ENCODE measurements around the gene POLR3K.
"Not testable (repeated sequence)": the region's sequence is repeated elsewhere in the genome, so short reads cannot be mapped to it uniquely, and the experiment has no call there.

Gene POLR3K

GRCh38 chr16:42069-42457, 11.3 kb downstream of the POLR3K start:
- DNase-seq, result no peak

DNA sequence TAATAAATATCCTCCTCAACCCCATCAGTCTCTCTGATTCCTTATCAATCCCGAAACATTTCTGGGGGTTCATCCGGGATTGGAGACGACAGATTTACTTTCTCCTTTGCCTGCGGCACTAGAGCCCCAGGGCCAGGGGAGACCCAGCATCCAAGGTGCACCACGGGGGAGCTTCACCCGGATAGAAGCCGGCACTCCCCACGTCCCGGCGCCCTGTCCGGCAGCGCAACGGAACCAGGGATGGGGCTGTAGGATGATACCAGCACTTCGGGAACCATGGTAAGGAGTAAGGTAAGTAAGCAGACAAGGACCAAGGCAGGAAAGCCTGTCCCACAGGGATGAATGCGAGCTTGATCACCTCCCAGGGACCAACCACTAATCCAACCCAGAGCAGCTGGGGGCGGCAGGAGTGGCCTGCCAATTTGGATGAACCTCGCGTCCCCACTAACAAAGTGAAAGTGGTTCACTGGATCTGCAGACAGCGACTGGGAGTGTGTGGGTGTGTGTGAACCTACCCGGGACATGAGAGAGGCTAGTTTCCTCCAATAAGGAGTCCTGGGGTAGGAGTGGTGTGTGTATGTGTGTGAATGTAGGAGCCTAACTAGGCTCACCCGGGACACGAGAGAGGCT, 11.9 kb downstream of the POLR3K start:
- DNase-seq, result no peak

GRCh38 chr16:38941-39892, 14.2 kb downstream of the POLR3K start:
- peak; percentile 69 for DNase-seq

GRCh38 chr16:38206-38605, 15.2 kb downstream of the POLR3K start:
- not testable (repeated sequence) for DNase-seq

DNA sequence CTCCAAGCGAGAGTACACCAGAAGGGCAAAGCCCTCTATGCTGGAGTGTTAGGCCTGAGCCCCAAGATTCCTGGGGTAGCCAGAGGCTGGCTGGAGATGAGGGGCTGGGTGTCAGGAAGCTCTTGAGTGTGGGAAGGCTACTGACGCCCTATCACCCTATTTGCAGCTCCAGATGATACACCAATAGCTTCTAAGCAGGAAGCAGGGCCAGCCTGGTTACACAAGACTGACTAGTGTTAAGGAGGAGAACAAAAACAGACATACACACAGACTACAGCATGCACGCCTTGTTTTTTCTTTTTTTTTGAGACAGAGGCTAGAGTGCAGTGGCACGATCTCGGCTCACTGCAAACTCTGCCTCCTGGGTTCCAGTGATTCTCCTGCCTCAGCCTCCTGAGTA, 15.9 kb downstream of the POLR3K start:
- no peak for DNase-seq

GRCh38 chr16:36336-36984, 16.9 kb downstream of the POLR3K start:
- no peak for DNase-seq

DNA sequence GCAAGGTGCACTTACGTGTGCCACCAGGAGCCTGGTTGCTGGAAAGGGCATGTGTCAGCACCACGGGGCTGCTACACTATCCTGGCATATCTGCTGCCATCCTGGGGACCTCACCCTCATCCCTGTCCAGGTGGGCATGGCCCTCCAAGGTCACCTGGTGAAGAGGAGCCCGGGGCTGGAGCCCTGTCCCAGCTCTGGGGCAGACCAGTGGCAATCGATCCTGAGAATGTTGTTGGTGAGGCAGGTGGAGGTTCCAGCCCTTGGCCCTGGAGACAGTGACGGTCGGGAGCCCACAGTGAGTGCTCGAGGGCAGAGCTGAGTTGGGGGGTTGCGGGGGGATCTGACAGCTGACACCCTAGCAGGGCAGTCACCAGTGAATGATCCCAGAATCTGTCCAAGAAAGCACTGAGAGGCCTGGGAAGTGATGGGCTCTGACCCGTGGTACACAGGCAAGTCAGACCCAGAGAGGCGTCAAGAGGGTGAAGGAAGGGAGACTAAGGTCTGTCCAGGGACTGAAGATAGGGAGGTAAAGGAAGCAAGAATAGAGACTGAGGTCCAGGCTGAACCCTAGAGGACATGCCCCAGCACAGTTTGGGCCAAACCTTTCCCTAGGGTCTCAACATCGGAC, 17.6 kb downstream of the POLR3K start:
- no peak for DNase-seq

DNA sequence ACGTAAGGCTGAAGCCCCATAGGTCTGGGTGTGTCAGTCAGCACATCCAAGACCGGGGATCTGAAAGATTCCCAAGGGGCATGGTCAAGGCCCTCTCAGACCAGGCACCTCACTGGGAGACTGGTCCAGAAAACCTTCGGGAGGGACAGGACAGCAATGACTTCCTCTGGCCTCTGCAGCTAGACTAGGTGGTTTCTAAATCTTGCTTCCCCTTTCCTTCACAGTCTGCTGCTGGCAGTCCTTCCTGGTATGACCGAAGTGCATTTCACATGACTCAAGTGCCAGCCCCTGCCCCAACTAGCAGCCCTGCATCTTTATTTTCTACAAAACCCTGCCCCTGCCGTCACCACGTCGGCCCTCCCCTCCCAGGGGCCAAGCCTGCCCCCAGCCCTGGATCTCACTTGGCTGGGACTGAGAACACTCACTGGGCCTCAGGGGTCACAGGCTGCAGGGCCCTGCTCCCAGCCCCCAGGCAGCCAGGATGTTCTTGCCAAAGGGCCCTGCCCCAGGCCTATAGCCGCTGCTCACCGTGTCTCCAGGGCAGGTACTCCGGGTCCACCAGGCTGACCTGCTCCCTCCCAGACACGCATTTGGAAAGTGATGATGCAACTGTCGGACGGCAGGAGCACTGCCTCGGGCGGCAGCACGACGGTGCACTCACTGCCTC, 18.3 kb downstream of the POLR3K start:
- no peak for DNase-seq

DNA sequence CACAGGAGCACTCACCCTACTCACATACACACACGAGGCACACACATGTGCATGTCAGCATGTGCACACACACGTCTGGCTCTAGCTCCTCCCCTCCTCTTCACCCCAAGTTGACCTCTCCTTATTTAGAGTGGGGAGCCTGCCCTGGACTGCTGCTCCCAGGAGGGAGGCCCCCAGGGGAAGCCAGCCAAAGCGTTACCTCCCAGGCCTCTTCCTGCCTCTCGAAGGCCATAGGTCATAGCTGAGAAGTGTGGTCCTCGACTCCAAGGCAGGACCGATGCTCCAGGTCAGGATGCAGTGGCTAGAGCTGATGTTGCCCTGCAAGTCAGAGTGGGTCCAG, 18.8 kb downstream of the POLR3K start:
- DNase-seq, result no peak

DNA sequence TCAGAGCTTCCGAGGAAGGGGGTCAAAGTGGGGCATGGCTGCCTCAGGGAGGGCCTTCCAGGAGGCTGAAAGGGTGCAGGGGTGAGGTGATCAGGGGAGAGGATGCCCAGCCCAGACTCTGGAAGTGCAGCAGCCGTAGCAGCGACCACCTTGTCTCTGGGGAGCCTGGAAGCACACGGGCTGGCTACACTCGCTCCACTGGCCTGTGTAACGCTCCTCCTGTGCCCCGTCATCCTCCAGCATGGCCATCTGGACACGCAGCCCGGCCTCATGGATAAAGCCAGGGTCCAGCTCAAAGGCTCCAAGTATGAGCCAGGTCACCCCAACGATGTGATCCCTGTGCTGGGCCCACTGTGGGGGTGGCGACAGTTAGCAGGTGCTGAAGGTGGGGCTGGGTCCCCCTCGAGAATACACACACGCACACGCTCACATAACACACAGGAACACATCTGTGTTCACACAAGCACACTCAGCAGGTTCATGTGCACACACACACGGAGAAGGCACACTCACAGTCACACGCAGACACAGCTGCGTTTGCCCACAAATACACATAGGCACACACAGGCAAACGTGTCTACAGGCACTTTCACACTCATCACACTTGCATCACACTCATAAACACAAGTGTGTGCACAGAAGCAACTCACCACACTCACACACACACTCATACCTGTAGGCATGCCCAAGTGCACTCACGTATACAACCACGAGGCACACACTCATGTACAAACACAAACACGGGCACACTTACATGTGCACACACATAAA, 19.3 kb downstream of the POLR3K start:
- no peak for DNase-seq

DNA sequence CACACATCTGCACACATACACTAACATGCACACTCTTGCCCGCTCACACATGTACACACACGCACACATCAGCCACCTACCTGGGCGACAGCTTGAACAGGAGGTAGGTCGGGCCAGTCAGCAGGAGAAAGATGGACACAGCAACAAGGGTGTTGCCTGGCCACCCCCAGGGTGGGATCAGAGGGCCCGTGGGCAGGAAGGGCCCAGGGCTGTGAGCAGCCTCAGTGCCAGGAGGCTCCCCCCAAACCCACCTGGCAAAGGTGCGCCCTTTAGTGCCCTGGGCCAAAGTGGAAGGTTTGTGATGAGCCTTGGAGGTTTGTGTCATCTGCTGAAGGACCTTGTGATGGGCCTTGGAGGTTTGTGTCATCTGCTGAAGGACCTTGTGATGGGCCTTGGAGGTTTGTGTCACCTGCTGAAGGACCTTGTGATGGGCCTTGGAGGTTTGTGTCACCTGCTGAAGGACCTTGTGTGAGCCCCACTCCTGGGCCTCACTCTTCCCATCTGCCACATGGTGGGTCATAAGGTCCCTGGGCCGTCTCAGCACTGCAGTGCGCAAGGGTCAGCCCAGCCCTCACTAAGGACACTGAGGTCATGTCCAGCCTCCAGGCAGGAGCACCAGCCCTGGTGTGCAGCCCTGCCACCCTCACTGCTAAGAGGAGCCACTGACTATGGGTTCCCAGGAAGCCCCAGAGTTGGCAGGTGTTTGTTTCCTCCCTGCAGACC, 20.1 kb downstream of the POLR3K start:
- DNase-seq, result not testable (repeated sequence)

DNA sequence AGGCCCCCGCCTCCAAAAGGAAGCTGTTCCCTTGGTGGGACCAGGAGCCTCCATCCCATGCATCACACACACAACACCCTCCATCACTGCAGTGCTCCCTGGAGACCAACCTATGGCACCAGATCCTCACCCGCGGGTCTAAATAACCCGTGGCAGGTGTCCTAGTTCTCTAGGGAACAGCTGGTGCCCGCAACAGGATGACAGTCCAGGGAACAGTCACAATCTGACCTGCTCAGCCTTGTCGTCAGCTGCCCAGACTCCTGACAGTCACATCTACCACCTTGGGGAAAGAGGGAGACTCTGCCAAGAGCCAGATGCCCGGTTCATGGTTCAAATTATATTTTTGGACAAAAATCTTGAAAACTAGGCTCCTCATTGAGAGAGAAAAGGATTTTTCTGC, 22.8 kb downstream of the POLR3K start:
- not testable (repeated sequence) for DNase-seq

GRCh38 chr16:25926-26348, 27.5 kb downstream of the POLR3K start:
- not testable (repeated sequence) for DNase-seq

- DNase-seq, result not testable (repeated sequence)
These were observed 29.3 kb downstream of the POLR3K start for GRCh38 chr16:24151-24550.

GRCh38 chr16:20886-21285, 32.5 kb downstream of the POLR3K start:
- not testable (repeated sequence) for DNase-seq

DNA sequence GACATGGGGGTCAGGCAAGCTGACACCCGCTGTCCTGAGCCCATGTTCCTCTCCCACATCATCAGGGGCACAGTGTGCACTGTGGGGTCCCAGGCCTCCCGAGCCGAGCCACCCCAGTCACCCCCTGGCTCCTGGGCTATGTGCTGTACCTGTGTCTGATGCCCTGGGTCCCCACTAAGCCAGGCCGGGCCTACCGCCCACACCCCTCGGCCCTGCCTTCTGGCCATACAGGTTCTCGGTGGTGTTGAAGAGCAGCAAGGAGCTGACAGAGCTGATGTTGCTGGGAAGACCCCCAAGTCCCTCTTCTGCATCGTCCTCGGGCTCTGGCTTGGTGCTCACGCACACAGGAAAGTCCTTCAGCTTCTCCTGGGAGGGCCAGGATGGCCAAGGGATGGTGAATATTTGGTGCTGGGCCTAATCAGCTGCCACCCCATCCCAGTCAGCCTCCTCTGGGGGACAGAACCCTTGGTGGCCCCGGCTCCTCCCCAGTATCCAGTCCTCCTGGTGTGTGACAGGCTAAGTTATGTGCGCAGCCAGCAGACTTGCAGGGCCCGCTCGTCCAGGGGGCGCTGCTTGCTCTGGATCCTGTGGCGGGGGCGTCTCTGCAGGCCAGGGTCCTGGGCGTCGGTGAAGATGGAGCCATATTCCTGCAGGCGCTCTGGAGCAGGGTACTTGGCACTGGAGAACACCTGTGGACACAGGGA, 36.2 kb downstream of the POLR3K start:
- not testable (repeated sequence) for DNase-seq

DNA sequence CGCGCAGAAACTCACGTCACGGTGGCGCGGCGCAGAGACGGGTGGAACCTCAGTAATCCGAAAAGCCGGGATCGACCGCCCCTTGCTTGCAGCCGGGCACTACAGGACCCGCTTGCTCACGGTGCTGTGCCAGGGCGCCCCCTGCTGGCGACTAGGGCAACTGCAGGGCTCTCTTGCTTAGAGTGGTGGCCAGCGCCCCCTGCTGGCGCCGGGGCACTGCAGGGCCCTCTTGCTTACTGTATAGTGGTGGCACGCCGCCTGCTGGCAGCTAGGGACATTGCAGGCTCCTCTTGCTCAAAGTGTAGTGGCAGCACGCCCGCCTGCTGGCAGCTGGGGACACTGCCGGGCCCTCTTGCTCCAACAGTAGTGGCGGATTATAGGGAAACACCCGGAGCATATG, 42.6 kb downstream of the POLR3K start:
- peak; percentile 94 for DNase-seq

DNA sequence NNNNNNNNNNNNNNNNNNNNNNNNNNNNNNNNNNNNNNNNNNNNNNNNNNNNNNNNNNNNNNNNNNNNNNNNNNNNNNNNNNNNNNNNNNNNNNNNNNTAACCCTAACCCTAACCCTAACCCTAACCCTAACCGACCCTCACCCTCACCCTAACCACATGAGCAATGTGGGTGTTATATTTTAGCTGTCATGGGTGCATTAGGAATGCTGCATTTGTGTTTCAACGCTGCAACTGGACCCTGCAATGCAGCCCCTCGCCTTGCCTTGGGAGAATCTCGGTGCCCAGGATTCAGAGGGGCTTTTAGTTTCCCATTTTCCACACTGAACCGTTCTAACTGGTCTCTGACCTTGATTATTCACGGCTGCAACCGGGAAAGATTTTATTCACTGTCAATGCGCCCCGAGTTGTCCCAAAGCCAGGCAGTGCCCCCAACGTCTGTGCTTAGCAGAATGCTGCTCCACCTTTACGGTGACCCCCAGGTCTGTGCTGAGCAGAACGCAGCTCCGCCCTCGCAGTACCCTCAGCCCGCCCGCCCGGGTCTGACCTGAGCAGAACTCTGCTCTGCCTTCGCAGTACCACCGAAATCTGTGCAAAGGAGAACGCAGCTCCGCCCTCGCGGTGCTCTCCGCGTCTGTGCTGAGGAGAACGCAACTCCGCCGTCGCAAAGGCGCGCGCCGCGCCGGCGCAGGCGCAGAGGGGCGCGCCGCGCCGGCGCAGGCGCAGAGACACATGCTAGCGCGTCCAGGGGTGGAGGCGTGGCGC, 43.3 kb downstream of the POLR3K start:
- no peak for DNase-seq
